Stimulated activated CD4-positive, alpha-beta T cell treated with anti-CD3 and anti-CD28 coated beads, Interleukin-4, amount 100 ng/mL, for 1 hour (primary cell): ENCODE measurements around the gene BCL11B.

Experiments used
- DNase-seq: peaks from one replicate; pipeline ENCODE4 v3.0.0-alpha.2; 2020

Gene BCL11B

DNA sequence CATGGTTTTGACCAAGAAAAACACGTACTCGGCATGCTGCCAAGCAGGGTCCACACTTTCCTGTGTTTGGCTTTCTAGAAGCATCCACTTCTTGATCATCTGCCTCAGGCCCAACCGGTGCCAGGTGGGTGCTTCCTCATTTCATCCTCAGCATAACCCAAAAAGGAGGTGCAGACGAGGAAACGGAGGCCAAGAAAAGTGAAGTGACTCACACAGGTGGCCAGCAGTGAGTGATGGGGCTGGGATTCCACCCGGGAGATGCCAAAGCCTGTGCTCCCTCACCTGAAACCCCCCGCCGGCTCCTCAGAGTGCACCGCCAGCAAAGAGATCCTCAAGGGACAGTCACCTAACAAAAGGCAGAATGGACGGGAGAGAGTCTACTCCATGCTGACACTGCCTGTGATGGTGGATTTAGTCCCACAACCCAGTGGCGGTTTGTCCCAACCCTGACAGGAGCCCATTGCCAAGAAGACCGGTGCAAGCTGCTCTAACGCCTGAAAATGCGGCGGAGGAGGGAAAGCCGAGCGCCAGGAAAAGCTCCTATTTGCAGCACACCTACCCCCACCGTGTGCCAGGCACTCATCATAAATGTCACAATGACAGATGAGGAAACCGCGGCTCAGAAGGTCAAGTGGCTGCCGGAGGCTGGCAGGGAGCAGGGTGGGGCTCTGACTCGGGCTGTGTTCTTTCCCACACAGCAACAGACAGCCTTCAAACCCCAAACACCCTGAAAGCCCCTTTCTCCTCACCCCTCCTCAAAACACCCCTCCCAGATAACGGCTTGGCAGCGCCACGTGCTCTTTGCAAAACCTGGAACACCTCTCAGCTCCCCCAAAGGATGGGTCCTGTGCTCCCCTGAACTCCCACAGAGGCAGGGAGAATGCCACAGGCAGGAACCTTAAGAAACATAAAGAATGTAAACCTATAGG lies 18.8 kb downstream of the BCL11B start:
- no peak for DNase-seq

DNA sequence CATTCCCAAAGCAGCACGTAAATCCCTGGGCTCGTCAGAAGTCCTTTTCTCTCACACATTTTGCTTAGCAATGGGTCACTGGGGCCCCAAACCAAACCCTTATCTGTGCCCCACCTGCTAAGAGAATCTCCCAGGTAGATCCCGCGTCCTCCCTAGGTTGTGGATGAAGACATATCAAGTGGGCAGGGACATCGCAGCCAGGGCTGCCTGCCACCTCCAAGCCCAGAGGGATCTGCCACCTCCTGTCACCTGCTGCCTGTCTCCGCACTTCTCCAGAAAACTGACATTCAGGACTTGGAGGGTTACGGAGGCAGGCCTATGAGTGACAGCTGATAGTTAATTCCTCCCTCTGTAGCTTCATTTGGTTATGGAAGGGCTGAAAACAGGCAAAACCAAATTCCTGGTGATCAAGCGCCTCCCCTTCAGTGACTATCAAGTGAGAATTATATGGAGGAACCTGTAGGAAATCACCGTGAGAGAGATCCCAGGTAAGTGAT lies 19.5 kb downstream of the BCL11B start:
- DNase-seq, result no peak

DNA sequence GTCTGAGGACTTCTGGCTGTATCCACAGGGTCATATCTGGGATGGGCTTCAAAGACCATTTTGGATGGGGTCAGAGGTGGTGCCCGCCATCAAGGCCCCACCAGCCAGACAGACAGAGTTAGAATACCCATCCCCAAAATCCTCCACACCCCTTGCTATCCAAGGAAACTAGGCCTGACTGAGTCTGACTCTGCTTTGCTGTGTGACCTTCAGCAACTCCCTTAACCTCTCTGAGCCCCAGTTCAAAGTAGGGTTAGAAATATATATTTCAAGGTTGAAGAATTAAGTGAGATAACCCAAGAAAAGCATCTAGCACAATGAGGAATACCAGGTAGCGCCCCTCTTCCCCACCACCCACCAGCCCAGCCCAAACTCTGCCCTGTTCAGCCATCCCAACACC lies 20.3 kb downstream of the BCL11B start:
- DNase-seq, result no peak

DNA sequence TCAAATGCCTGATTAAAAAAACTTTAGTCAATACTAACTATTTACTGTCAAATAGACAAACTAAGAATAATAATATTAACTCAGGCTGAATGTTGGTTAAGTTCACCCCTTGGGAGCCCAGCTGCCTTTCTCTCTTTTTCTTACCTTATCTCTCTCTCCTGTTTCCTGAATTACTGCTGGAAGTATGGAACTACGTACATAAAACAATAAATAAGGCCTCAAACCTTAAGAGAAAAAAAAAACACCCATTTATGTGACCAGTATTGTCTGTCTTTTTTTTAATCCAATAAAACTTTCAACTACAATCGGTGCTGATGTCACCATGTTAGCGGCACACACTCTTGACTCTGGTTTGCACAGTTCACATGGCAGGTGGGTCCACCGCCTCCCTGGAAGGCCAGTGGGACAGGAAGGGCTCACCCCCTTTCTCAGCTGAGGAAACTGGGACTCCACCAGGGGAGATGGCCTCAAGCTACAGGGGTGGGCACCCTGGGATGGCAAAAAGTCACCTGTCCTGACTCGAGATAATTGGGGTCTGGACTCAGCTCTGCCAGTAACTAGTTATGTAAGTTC lies 21.3 kb downstream of the BCL11B start:
- DNase-seq, result no peak

DNA sequence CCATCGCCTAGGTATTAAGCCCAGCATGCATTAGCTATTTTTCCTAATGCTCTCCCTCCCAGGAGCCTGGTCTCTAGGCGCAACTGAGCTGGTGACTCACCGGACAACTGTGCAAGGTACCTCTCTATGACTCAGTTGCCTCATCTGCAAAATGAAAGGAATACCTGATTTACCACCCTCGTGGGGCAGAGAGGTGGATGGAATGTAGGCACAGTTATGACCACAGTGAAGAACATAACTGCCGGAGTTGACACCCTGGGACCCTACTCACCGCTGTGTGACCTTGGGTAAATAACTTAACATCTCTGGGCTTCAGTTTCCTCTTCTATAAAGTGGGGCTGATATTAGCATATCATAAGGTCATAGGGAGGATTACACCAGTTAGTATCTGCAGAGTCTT lies 22.6 kb downstream of the BCL11B start:
- no peak for DNase-seq

DNA sequence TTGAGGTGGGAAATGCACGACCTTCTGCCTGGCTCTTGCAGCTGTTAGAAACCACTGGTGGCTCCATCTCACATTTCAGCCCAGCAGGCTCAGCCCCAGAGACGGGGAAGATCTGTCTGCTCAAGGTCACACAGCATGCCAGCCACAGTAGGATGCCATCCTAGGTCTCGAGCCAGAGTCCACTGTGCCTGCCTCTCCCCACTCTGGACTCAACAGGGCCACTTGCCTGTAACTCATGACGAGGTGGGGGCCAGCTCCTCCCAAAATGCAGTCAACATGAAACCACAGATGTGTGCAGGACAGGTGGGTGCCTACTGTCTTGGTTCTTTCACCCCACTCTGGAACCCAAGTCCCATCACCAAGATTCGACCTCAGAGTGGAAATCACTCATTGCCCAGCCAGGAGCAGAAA lies 23.2 kb downstream of the BCL11B start:
- DNase-seq, result no peak

DNA sequence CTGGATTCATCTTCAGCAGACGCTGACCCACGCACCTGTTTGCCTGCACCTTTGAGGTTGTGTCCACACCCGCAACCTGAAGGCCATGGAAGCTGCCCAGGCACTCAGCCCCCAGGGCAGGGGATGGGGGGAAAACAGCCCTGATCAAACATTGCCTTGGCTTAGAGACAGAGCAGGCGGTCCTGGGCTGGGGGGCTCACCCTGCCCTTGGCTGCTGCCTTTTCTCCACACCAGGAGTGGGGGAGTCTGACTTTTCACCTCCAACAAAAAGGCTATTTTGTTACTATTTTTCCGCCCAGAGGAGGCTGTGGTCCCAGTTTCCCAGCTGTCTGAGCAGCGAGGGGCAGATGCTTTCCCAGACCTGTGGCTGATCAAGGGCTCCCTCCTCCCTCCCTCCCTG lies 24.2 kb downstream of the BCL11B start:
- DNase-seq, result no peak

DNA sequence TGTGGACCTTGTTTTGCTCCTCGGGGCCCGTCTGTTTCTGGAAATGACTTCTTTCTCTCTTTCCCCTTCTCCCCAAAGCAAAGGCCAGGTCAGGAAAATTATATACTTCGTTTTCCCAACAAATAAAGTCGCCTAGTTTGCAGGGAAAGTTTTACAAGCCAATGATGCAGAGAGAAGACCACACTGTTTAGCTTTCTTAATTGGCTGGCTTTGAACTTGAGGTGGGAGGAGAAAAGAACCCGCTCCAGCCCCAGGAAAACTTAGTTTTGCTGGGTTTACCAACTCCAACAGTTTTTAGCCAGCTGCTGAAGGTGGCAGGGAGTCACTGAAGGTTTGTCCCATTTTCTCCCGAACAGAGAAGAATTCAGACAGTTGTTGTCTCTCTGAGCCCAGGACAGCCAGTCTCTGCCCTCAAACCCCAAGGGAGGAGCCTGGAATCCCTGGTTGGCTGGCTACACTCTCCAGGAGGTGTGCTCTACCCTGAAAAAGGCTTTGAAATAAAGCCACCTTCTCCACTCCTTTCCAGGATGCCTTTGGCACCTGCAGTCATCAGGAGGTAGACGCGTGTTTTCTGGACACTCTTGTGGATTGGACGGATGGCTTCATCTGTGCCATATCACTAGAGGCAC lies 24.8 kb downstream of the BCL11B start:
- no peak for DNase-seq

DNA sequence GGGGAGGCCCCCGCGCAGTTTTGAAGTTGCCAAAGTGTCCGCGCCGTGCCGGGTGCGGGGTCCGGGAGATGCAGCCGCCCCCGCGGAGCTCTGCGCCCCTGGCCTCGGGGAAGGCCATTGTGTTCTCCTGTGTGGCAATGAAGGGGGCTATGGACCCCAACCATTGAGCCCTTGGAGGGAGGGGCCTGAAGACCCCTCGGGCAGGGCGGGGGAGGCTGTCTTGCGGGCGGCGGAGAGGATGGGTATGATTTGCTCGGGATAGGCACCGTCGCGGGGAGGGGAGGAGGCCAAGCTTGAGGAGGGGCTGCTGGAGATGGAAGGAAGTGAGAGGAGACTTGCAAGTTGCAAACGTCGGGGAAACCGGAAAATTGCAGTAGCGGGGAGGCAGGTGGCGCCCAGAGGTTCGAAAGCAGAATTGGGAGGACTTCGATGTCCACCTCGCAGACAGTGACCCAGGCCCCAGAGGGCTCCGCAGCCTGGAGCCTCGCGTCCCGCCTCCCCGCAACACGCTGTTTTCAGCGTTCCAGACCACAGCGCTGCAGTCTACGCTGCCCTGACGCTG lies 25.4 kb downstream of the BCL11B start:
- DNase-seq, result peak; percentile 47

DNA sequence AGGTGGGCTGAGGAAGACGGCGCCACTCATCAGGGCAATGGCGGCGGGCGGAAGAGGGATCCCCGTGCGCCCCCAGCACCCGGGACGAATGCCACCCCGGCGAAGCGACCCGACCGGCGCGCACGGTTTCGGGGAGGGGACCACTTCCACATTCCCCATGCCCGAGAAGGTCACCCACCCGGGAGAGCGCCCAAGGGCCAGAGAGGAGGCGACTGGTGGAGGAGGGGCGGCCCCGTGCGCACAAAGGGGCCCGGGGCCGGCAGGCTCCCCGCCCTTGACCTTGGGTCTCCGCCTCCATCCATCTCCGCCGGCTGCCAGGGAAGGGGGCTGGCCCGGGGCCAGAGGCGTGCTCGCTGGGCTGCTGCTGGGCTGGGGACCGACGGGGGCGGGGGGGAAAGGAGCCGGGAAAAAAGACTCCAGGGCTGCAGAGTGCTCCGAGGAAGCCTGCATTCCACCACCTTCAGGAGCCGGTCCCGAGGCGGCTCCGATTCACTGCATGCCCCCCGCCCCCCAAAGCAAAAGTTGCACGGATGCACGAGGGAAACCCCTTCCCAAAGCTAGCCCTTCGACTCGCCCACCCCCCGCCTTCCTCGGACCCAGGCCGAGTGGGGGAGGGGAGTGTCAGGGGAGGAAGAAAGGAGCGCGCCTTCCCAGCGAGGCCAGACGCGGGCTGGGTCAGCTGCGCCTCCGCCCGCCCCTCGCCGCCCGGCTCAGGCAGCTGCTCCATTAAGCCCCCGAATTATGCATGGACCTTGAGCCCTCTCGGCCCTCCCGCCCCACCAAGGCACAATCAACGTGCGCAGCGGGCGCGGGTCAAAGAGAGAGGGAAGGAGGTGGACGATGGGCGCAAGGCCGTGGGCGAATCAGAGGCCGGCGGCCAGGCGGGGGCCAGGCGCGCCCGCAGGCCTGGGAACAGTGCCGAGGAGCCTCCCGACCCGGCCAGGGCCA lies 26.2 kb downstream of the BCL11B start:
- no peak for DNase-seq

DNA sequence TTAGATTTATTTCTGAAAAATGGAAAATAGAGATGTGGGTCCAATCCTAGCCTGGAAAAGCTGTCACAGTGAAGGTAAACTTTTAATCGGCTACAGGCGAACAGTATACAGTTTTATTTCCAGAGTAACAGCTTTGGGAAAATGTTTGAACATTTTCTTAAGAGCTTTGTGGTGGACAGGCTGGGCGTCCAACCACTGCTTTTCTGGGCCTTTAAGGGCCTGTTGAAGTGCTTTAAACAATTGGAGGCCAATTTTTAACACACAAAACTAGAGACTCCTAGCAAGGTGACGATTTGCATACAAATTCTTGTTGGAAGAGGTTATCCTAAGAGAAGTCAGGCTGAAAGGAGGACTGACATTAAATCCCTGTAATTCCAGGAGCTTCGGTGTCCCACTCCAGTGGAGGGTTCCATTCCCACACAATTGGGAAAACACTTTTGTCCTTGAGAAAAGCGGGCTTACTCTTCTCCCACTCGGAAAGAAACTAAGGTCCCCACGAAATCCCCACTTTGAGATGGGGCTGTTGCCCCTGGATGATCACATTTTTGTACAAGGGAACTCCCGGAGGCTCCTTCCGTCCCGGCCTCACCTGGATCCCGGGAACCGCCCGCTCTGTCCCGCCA lies 26.9 kb downstream of the BCL11B start:
- no peak for DNase-seq

DNA sequence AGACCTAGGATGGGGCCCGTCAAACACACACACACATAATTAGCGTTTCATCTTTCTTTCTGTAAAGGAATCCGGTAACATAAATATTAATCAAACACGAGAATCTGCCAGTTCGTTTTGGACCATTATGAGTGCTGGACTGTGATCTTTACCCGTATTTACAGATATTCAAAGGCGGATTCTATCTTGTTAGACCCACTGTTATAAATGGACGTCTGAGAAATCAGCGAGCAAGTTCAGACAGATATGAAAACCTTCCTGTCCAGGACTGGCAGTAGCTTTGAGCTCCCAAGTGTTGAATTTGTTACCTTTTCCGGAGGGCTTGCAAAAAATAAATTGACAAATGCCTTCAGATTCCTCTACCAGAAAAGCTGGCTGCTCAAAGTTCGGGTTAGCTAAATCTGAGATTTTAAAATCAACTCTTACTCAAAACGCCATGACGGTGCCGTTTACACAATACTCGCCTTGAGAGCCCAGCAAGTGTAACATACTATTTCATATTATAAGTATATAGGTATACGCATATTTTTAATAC lies 27.6 kb downstream of the BCL11B start:
- DNase-seq, result no peak

DNA sequence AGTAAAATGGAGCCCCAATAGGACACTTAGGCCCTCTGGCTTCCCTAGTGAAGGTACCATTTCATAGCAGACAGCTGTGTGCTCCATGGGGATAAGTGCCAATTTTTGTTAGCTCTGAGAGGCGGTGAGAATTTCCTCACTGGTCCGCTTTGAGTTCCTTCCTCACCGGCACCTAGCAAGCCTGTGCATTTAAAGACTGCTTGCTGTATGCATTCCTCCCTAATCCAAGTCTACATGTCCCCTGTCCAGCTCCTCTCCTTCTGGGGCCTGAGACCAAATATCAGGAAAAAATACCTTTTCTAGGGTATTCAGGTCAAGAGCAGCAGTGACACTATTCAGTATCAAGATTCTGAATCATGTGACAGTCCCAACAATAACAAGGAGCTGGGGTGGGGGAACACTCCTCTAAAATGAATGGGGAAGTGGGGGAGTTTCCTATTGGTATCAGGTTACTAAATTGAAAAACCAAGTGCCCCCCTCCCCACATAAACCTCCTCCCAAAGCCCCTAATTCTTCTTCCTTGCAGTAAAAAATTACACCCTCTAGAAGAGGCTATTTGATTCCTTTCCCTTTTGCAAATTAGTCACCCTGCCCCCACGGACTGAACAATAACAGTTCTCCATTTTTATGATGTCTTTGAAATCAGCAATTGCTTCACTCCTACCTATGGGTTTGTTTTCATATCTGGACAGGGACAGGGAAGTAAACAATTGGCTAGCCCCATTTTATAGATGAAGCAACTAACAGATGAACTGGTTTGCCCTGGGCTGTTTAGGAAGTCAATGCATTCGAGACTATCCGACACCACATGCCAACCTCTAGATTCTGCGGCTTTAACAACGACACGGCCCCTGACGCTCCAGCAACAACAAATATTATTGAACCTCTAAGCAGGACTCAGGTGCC lies 28.9 kb downstream of the BCL11B start:
- no peak for DNase-seq

DNA sequence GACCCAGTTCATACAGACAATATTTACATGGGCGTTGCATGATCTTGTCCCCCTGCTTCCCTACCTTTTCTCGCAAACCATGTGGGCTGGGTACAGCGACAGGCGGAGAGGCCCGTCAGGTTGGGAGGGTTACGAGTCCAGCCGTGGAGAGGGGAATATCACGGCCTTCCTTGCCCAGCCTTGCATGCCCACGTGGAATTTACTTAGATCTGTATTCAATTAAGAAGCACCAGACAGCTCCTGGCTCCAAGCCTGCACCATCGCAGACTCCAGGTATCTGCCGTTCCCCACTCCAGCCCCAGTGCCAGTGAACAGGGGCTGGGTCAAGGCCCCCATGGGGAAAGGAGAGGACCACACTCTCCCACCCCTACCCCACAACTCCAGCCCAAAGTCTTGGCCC lies 29.8 kb downstream of the BCL11B start:
- DNase-seq, result no peak

DNA sequence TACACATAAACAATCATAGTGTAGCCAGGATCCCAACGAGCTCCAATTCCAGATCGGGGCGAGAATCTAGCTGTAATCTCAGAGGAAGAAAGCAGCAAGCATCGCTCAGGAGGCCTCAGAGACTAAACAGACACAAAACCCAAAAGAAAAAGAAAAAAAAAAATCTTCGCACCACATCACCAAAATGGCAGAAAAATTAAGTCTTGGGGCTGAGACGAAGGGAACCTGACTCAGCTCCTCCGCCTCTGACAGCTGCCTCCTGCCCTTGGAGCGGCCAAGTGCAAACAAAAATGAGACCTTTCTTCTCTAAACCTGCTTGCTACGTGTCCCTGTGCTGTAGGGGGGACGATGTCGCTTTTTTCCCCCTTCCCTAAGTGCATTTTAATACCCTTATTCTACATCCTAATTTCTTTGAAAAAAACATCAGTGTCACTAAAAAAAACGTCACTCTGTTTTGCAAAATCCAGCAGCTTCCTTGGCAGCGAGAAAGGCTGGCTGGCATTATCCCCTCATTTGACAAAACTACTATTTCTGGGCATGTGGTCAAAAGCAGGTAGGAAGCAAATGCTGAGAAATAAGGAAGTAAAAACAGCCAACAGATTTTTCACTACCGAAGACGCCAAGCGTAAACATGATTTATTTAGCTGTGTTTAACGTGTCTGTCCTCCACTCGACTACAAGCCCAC lies 30.5 kb downstream of the BCL11B start:
- DNase-seq, result no peak

DNA sequence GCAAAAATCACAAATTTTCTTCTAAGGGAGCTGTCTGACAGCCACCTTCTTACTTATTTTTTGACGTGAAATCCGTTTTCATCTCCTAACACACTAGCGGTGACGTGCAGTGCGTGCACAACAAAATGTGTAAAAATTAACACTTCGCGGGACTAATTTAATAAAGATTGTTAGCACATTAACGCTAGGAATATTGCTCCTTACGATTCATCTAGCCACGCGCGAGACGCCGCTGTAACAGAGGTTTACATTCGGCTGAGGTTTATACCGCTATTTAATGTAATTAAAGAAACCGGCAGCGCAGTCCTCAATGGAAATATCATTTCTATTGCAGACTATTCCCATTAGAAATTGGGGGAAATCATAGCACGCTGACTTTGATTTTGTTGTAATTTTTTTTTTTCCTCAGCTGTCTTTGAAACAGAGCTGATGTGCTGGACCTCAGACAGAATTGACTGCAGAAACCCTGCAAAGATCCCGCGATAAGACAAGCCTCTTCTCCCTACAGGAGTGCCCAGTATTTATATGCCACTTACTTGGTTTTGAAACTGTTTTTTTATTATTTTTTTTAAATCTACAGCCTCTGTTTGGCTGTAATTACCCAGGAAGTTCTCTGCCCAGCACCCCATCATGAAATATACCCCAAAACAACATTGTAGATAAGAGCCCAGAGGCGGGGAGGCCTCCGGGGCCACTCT lies 31.2 kb downstream of the BCL11B start:
- no peak for DNase-seq

DNA sequence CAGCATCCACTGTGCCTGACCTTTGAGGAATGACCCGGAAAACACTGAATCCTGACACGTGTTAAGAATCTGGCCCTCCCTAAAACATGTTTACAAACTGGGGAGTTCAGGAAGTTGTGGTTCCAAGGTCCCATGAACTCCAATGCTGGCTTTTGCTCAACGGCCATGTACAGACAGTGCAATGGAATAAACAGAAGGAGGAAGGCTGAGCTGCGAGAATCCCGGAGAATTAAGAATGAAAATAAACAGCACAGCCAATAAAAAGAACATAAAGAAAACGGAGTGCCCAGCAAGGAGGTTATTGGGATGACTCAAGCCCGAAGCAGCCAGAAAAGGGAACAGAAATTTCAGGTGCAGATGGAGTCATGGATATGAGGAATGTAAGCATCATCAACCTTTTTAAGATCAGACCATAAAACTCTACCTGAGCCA lies 32.3 kb downstream of the BCL11B start:
- DNase-seq, result no peak

DNA sequence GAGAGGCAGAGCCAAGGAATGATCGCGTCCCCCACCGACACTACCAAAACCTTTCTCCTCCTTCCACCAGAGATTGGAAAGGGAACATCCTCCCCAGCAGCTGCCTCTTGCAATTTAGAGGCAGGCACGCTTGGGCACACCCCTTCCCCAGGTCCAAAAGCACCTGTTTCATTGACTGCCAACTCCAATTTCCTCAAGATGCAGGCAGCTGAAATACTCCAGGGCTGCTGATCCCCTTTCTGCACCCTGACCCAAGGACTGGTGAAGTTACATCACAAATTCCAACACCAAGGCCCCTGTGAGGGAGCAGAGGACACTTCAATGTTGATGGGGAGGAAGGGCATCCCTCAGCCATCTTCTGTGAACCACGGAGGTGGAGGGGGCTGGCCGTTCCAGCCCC lies 33.8 kb downstream of the BCL11B start:
- no peak for DNase-seq

DNA sequence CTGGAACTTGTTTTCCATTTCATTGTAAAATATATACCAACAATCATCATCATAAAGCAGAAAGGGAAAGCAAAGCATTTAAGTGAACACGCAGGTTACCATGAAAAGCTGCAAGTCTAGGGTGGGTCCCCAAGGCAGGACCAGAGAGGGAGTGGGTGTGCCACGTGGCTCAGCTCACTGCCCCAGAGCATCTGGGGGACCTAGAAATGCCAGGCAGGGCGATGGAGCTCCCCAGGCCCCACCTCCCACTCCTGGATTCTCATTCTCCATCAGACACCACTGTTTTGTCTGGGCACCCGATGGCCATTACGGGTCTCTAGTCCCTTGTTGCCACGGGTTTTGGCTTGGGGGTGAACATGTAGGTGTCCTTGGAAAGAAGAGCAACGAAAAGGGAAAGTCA lies 34.7 kb downstream of the BCL11B start:
- DNase-seq, result no peak
